HL-60 (cell line): Measurements from ENCODE around the gene ADGRG6.
A peak's percentile ranks its signal among the peaks of the same experiment; 100 is the strongest.

ENCODE experiments used
- DNase-seq, 2 experiments: peaks; one replicate each; pipeline ENCODE4 v3.0.0-alpha.2; 2010 to 2020; ENCODE audit warnings: low read depth in 1 of 2, low spot score in 1 of 2
- H3K27ac ChIP-seq: fragments of 250-450 bp; sonication (Bioruptor Pico); replicated peaks from 2 replicates; pipeline ENCODE4 v1.5.1; 2020; ENCODE audit warnings: mild to moderate bottlenecking, moderate library complexity
- H3K27me3 ChIP-seq: fragments of 250-450 bp; sonication (Bioruptor Pico); 2 replicates; pipeline ENCODE4 v1.5.1; 2021; ENCODE audit warnings: mild to moderate bottlenecking, moderate library complexity; ENCODE audit not compliant: insufficient read depth, poor library complexity, severe bottlenecking
- H3K4me3 ChIP-seq: replicated peaks from 2 replicates; pipeline ENCODE4 v1.5.1; 2011; ENCODE audit warnings: mild to moderate bottlenecking, control low read depth, low read length; ENCODE audit not compliant: insufficient read depth
- CTCF ChIP-seq: IDR thresholded peaks from one replicate; pipeline ENCODE4 v1.5.1; 2011; ENCODE audit warnings: low read length, control low read depth, inconsistent platforms; ENCODE audit not compliant: insufficient read depth
- GABPA ChIP-seq: IDR thresholded peaks from 2 replicates; pipeline ENCODE4 v1.6.1; 2012; ENCODE audit warnings: low read depth
- POLR2AphosphoS5 ChIP-seq: IDR thresholded peaks from 2 replicates; pipeline ENCODE4 v1.6.1; 2012; ENCODE audit warnings: low read depth
- REST ChIP-seq: IDR thresholded peaks from 2 replicates; pipeline ENCODE4 v1.6.1; 2012; ENCODE audit warnings: low read depth; ENCODE audit not compliant: insufficient replicate concordance
- SPI1 ChIP-seq: IDR thresholded peaks from 2 replicates; pipeline ENCODE4 v1.6.1; 2012; ENCODE audit warnings: low read depth, mild to moderate bottlenecking, borderline replicate concordance

Gene ADGRG6

GRCh38 chr6:142297996-142298753 is 3.6 kb upstream of the ADGRG6 start:
- no peak for DNase-seq
- Histone ChIP-seq H3K27me3 (peaks cover 8% of the 10 kb centered on the region), H3K27ac (no peak overlapping the region), H3K4me3 (no peak overlapping the region)
- no peak for TF ChIP-seq SPI1
- no peak for TF ChIP-seq CTCF
- TF ChIP-seq POLR2AphosphoS5: no peak
- no peak for TF ChIP-seq GABPA
- no peak for TF ChIP-seq REST

GRCh38 chr6:142300302-142300701 is 1.5 kb upstream of the ADGRG6 start:
- TF ChIP-seq POLR2AphosphoS5: no peak
- no peak for TF ChIP-seq SPI1
- TF ChIP-seq CTCF: no peak
- no peak overlapping the region for H3K27ac ChIP-seq
- H3K27me3 ChIP-seq: peaks cover 15% of the 10 kb centered on the region
- no peak for DNase-seq
- no peak overlapping the region for H3K4me3 ChIP-seq

- Histone ChIP-seq H3K4me3 (peak overlapping the region; percentile 42), H3K27ac (no peak overlapping the region), H3K27me3 (peaks cover 15% of the 10 kb centered on the region)
- no peak for TF ChIP-seq SPI1
- no peak for TF ChIP-seq REST
- TF ChIP-seq CTCF: no peak
- no peak for TF ChIP-seq GABPA
- no peak for TF ChIP-seq POLR2AphosphoS5
- no peak for DNase-seq
Measured at GRCh38 chr6:142300758-142301650, 803 bp upstream of the ADGRG6 start.
